Esophagus squamous epithelium (tissue), 4 donors: Measurements from ENCODE around the gene OPTC.

ENCODE experiments used
- CTCF ChIP-seq, 6 experiments: fragments of 450-650 bp in 4 of 6; fragments of 200-600 bp in 2 of 6; sonication (generic) in 2 of 6; IDR thresholded peaks; one replicate each; pipeline ENCODE4 v1.5.1; 2016 to 2019; ENCODE audit warnings: antibody characterized with exemption in 6 of 6, mild to moderate bottlenecking in 4 of 6, moderate library complexity in 4 of 6
- POLR2A ChIP-seq, 4 donors: fragments of 450-650 bp; IDR thresholded peaks; one replicate each; pipeline ENCODE4 v1.6.1; 2017; ENCODE audit warnings: antibody characterized with exemption in 4 of 4, mild to moderate bottlenecking in 4 of 4, moderate library complexity in 3 of 4

- TF ChIP-seq POLR2A (IDR thresholded peaks at IDR 0.05): no peak
- no peak for TF ChIP-seq CTCF (IDR thresholded peaks at IDR 0.05)
These were observed 15.0 kb upstream of the OPTC start for GRCh38 chr1:203478986-203479385.
